Measurements from ENCODE around the gene DBH.

DBH gene

DNA sequence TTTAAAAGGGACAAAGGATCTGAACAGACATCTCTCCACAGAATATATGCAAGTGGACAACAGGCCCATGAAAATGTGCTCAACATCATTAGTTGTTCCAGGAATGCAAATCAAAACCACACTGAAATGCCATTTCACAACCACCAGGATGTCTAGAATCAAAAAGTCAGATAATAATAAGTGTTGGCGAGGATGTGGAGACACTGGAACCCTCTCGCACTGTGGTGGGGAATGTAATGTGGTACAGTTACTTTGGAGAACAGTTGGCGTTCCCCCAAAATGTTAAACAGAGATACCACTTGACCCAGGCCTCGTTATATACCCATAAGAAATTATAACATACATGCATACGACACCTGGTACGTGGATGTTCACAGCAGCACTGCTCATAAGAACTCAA is 63.4 kb downstream of the DBH start:
- DNase-seq (no peak), ATAC-seq (no peak)
- no peaks in the 10 kb centered on the region for H3K27me3 Mint-ChIP-seq
- no peak overlapping the region for H3K4me3 Mint-ChIP-seq
- peaks cover 0 to 9% of the 10 kb centered on the region in 2 donors for H3K9me3 Mint-ChIP-seq
- H3K27ac Mint-ChIP-seq = no peak overlapping the region
- H3K4me1 Mint-ChIP-seq = peaks cover 49% of the 10 kb centered on the region

DNA sequence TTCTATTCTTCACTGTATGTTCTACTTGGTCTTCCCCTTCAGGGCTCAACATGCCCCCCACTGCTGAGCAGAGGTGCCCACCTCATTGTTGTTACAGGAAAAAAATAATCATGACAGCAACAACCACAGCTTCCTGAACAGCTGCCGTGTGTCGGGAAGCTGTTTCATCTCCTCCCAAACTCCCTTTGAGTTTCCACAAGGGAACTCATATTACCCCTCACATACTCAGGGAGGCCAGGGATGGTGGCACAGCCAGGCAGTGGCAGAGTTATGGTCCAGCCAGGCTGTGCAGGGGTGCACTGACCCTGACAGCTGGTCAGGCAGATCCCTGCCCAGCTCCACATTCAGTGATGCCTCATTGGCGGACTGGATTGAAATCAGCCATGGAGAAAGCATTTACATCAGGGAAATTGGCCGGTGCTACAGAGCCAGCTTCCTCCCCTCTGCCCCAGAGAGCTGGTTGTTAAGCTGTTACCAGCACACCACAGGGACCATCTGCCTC is 64.7 kb downstream of the DBH start:
- Mint-ChIP-seq H3K27ac (peak overlapping the region in 1 of 2 donors; percentile 79), H3K4me3 (peak overlapping the region; percentile 81 to 85), H3K9me3 (peaks cover 0 to 9% of the 10 kb centered on the region in 2 donors), H3K4me1 (peaks cover 47% of the 10 kb centered on the region), H3K27me3 (no peaks in the 10 kb centered on the region)
- ATAC-seq (peak; percentile 29), DNase-seq (no peak)

DNA sequence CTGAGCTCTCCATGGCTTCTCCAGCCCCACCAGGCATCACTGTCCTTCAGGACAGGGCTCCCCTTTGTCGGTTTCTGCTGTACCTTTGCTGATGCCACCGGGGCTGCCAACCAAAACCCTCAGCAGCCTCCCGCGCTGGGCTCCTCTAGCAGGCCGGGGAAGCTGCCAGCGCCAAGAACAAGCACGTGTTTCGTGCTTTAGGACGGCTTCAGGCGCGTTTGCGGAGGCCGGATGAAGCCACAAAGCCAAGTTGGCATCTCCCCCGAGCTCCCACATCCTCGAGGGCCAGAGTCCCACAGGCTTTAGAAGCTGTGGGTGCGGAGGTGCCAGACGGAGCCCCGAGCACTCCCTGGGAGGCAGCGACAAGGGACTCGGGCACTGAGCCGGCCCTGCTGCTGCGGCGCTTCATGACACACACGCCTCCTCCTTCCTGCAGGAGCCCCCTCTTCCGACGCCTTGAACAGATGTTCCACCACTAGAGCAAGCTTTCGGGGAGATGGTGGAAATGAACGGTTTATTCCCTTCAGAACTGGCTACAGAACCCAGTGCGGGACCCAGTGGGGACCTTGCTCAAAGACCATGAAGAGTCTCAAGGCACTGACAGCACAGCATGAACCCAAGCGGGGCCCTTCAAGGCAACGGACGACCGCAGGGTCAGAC is 65.3 kb downstream of the DBH start:
- Mint-ChIP-seq H3K27me3 (no peaks in the 10 kb centered on the region), H3K9me3 (peaks cover 0 to 9% of the 10 kb centered on the region in 2 donors), H3K4me3 (peak overlapping the region; percentile 81 to 85), H3K27ac (peak overlapping the region; percentile 43 to 79), H3K4me1 (peaks cover 41% of the 10 kb centered on the region)
- DNase-seq (peak; percentile 53 to 57), ATAC-seq (peak; percentile 55)

- ATAC-seq = peak; percentile 93
- Mint-ChIP-seq H3K9me3 (peaks cover 0 to 9% of the 10 kb centered on the region in 2 donors), H3K4me3 (peak overlapping the region; percentile 81 to 85)
These were observed 66.0 kb downstream of the DBH start for GRCh38 chr9:133701981-133702797.

GRCh38 chr9:133702798-133703590 is 66.8 kb downstream of the DBH start:
- H3K4me3 Mint-ChIP-seq = peak overlapping the region; percentile 81 to 85
- H3K27me3 Mint-ChIP-seq = no peaks in the 10 kb centered on the region
- H3K27ac Mint-ChIP-seq = peak overlapping the region; percentile 97
- ATAC-seq (peak; percentile 31), DNase-seq (no peak)
- peaks cover 47% of the 10 kb centered on the region for H3K4me1 Mint-ChIP-seq
- H3K9me3 Mint-ChIP-seq = peaks cover 0 to 9% of the 10 kb centered on the region in 2 donors

More at GRCh38 chr9:133701981-133702797, 66.0 kb downstream of the DBH start:
- H3K27me3 Mint-ChIP-seq = no peaks in the 10 kb centered on the region
- H3K27ac Mint-ChIP-seq = peak overlapping the region; percentile 97
- peak; percentile 58 to 73 for DNase-seq
- peaks cover 41% of the 10 kb centered on the region for H3K4me1 Mint-ChIP-seq

- DNase-seq = no peak
These were observed 67.6 kb downstream of the DBH start for GRCh38 chr9:133703591-133704399.

GRCh38 chr9:133704711-133705181 is 68.6 kb downstream of the DBH start:
- no peak for ATAC-seq
- DNase-seq = no peak
- Mint-ChIP-seq H3K9me3 (peaks cover 0 to 1% of the 10 kb centered on the region in 2 donors), H3K27ac (no peak overlapping the region), H3K4me1 (peaks cover 52% of the 10 kb centered on the region), H3K27me3 (no peaks in the 10 kb centered on the region), H3K4me3 (no peak overlapping the region)

More at GRCh38 chr9:133703591-133704399, 67.6 kb downstream of the DBH start:
- Mint-ChIP-seq H3K27ac (peak overlapping the region in 1 of 2 donors; percentile 48), H3K9me3 (peaks cover 0 to 7% of the 10 kb centered on the region in 2 donors), H3K4me3 (peak overlapping the region in 1 of 2 donors; percentile 24), H3K4me1 (peaks cover 45% of the 10 kb centered on the region), H3K27me3 (no peaks in the 10 kb centered on the region)
- ATAC-seq = no peak

GRCh38 chr9:133705576-133705975 is 69.4 kb downstream of the DBH start:
- no peaks in the 10 kb centered on the region for H3K9me3 Mint-ChIP-seq
- H3K27me3 Mint-ChIP-seq = no peaks in the 10 kb centered on the region
- H3K27ac Mint-ChIP-seq = no peak overlapping the region
- peaks cover 52% of the 10 kb centered on the region for H3K4me1 Mint-ChIP-seq
- no peak overlapping the region for H3K4me3 Mint-ChIP-seq
- ATAC-seq (no peak), DNase-seq (no peak)

- Mint-ChIP-seq H3K9me3 (no peaks in the 10 kb centered on the region), H3K4me3 (no peak overlapping the region), H3K27ac (no peak overlapping the region), H3K4me1 (peaks cover 47% of the 10 kb centered on the region), H3K27me3 (no peaks in the 10 kb centered on the region)
- ATAC-seq = no peak
- no peak for DNase-seq
These were observed 70.3 kb downstream of the DBH start for GRCh38 chr9:133706307-133707050.

DNA sequence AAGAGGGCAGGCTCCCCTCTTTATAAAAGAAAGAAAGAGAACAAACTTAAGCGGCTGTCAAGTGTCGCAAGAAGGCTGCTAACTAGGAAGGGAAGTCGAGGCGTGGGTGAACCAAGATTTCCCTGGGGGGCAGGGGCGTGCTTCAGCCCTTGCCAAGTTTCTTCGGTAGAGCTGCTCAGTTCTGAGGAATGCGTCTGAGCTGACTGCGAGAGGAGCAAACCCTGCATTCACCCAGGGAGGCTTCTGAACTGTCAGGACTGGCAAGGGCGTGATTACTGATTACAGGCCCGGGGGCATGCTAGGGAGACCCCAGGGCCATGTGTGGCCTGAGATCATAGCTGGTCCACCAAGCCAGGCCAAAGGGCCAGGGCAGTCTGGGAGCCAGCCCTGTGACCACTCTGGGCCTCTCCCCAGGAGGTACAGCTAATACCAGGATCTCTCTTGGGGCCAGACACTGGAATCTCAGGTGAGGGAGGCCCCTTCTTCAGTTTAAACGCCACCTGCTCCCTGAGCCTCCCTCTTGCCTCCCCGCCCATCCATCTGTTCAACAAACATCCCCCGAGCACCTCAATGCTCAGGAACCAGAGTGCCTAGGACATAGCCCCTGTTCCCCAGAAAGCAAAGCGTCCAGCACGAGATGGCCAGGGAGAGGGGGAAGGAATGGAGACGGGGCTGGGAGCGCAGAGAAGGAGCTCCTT is 71.1 kb downstream of the DBH start:
- Mint-ChIP-seq H3K4me1 (peaks cover 39% of the 10 kb centered on the region), H3K9me3 (no peaks in the 10 kb centered on the region), H3K4me3 (no peak overlapping the region), H3K27ac (no peak overlapping the region), H3K27me3 (no peaks in the 10 kb centered on the region)
- no peak for DNase-seq
- ATAC-seq = no peak

DNA sequence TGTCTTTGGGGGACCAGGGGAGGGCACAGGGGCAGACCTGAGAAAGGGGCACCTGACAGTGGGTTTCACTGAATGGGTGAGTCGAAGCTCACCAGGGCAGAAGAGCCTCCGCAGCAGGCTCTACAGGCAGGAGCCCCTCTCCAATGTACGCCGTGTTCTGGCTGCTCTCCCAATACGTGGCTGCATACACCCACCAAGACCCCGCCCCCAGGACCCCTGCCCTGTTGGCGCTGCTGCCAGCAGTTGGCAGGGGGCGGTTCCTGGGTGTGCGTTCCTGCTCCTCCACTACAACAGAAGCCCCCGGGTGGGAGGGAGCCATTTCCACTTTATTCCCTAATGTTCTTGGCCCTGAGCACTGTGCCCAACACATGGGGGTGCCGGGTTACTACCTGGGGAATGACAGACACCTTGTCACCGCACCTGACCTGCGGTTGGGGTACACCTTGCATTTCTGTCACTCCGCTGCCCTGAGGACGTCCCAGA is 71.6 kb downstream of the DBH start:
- Mint-ChIP-seq H3K27ac (no peak overlapping the region), H3K27me3 (no peaks in the 10 kb centered on the region), H3K9me3 (no peaks in the 10 kb centered on the region), H3K4me1 (peaks cover 37% of the 10 kb centered on the region), H3K4me3 (no peak overlapping the region)
- no peak for DNase-seq
- no peak for ATAC-seq

DNA sequence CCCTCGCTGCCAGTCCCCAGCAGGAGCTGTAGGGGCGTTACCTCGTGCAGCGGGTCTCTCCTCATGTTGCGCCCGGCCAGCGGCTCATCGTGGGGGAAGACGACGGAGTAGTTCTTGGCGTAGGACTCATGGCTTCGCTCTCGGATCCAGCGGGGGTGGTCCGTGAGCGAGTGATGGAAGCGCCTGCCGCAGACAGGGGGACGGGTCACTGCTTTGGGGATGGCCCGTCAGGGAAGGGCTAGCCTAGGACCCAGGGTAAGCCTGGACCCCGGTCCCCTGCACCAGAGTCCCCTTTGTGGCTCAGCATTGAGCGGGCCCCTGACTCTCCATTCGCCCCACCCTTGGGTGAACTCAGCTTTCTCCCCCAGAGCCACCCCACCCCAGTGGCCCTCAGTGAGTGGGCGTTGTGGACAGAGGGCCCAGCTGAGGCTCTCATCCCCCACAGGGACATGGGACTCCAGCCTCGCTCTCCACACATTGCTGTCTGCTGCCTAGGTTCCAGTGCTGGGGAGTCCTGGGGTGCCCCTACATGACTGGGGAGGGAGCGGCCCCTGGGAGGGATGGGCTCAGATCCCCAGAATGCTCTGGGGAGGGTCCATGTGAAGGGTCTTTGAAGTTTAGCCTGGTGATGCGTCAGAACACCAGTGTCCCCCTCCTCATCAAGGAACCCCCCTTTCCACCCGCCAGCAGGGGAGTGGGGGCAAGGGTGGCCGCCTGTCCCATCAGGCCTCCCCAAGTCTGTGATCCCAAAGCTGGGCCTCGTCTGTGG is 72.3 kb downstream of the DBH start:
- Mint-ChIP-seq H3K4me3 (no peak overlapping the region), H3K27me3 (peaks cover under 1% of the 10 kb centered on the region), H3K9me3 (no peaks in the 10 kb centered on the region), H3K27ac (peak overlapping the region in 1 of 2 donors; percentile 42), H3K4me1 (peaks cover 40% of the 10 kb centered on the region)
- no peak for ATAC-seq
- DNase-seq = no peak
